ENCODE measurements around the gene PSMD5.

DNA sequence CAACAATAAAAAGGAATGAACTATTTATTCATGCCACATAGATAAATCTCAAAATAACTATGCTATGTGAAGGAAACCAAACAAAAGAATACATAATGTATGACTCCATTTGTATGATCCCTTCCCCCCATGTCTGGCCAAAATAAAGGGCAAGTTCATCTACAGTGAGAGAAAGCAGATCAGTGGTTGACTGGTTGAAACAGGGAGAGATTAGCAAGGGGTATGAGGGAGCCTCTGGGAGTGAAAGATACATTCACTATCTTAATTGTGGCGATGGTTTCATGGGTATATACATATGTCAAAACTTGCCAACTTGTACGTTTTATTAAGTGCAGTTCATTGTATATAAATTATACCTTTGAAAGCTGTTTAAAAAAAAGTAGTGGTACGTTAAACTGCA, 4.8 kb downstream of the PSMD5 start:
- TF ChIP-seq, protein P1, sequence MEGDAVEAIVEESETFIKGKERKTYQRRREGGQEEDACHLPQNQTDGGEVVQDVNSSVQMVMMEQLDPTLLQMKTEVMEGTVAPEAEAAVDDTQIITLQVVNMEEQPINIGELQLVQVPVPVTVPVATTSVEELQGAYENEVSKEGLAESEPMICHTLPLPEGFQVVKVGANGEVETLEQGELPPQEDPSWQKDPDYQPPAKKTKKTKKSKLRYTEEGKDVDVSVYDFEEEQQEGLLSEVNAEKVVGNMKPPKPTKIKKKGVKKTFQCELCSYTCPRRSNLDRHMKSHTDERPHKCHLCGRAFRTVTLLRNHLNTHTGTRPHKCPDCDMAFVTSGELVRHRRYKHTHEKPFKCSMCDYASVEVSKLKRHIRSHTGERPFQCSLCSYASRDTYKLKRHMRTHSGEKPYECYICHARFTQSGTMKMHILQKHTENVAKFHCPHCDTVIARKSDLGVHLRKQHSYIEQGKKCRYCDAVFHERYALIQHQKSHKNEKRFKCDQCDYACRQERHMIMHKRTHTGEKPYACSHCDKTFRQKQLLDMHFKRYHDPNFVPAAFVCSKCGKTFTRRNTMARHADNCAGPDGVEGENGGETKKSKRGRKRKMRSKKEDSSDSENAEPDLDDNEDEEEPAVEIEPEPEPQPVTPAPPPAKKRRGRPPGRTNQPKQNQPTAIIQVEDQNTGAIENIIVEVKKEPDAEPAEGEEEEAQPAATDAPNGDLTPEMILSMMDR (conservative IDR thresholded peaks at IDR 0.05): no peak
- no peak for TF ChIP-seq ZFX (IDR thresholded peaks at IDR 0.05)

Measured in C4-2B (cell line).